Measurements from ENCODE around the gene COX15. TPM values are rescaled to one million over a fixed set of nuclear protein-coding genes. Genes with fewer than 3 reads are reported as not detected.

The COX15 gene
- total RNA-seq, 4 donors from 2014 or later, result 11.5 to 45.6 (median 30.1) TPM

DNA sequence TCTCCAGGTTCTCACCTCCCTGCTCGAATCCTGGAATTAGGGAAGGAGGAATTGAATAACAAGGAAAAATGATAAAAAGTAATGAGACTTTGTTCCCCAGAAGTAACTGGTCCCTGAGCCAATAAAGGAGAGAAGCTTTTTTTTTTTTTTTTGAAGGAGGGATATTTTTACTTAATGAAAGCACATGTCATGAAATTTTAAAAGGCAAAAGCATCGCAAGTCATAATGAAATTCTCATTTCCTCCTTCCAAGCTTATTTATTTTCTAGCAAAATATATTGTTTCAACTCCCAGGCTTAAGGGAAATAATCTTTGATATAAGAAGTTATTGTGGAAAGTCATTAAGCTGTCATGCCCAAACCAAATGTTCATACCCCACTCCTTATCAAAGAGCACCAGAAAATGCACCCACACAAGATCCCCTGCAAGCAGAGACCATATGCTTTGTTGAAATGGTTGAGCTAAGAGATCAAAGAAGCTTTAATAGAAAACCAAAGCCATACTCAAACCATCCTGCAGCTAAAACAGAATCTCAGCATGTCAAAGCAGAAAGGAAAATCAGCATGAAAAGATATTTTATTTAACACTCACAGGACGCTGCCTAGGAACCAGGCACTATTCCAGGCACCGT is 33.9 kb upstream of the COX15 start:
- TF ChIP-seq, protein P1, sequence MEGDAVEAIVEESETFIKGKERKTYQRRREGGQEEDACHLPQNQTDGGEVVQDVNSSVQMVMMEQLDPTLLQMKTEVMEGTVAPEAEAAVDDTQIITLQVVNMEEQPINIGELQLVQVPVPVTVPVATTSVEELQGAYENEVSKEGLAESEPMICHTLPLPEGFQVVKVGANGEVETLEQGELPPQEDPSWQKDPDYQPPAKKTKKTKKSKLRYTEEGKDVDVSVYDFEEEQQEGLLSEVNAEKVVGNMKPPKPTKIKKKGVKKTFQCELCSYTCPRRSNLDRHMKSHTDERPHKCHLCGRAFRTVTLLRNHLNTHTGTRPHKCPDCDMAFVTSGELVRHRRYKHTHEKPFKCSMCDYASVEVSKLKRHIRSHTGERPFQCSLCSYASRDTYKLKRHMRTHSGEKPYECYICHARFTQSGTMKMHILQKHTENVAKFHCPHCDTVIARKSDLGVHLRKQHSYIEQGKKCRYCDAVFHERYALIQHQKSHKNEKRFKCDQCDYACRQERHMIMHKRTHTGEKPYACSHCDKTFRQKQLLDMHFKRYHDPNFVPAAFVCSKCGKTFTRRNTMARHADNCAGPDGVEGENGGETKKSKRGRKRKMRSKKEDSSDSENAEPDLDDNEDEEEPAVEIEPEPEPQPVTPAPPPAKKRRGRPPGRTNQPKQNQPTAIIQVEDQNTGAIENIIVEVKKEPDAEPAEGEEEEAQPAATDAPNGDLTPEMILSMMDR (IDR thresholded peaks at IDR 0.05), result no peak
- no peak for TF ChIP-seq POLR2A (IDR thresholded peaks at IDR 0.05)
- Histone ChIP-seq H3K27me3 (no peaks in the 10 kb centered on the region), H3K4me3 (no peak overlapping the region), H3K27ac (no peak overlapping the region), H3K9me3 (no peaks in the 10 kb centered on the region), H3K4me1 (no peaks in the 10 kb centered on the region), H3K36me3 (no peaks in the 10 kb centered on the region)
- no peak for DNase-seq
- intact Hi-C loops (cut with DNase I; ENCODE audit: low total_unique reads), result no loop called here

DNA sequence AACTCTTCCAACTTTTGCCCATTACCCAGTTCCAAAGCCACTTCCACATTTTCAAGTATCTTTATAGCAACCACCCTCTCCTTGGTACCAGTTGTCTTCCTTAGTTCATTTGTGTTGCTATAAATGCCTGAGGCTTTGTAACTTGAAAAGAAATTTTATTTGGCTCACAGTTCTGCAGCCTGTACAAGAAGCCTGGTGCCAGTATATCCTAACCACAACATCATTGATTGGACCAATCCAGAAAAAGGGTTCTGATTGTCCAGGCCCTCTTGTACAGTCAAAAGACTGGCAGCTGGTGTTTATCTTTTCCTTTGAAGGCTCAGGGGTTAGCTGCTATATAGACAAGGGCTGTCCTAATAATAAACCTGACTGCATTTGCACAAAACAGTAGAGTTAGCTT is 29.4 kb upstream of the COX15 start:
- H3K27ac ChIP-seq, result no peak overlapping the region
- no peaks in the 10 kb centered on the region for H3K36me3 ChIP-seq
- intact Hi-C loops (cut with DNase I; ENCODE audit: low total_unique reads), result no loop called here
- H3K9me3 ChIP-seq, result no peaks in the 10 kb centered on the region
- no peaks in the 10 kb centered on the region for H3K27me3 ChIP-seq
- DNase-seq, result no peak
- no peak for TF ChIP-seq POLR2A (IDR thresholded peaks at IDR 0.05)
- TF ChIP-seq, protein P1 (IDR thresholded peaks at IDR 0.05), result no peak
- no peaks in the 10 kb centered on the region for H3K4me1 ChIP-seq
- no peak overlapping the region for H3K4me3 ChIP-seq

DNA sequence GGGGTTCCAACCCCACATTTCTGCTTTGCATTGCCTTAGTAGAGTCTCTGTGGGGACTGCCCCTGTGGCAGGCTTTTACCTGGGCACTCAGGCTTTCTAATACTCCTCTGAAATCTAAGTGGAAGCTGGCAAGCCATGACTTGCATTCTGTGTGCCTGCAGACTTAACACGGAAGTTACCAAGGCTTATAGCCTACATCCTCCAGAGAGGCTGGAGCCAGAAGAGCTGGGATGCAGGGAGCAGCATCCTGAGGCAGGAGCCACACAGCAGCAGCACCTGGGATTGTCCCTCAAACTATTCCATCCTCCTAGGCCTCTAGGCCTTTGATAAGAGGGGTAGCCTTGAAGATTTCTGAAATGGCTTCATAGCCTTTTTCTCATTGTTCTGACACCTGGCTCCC is 28.4 kb upstream of the COX15 start:
- Histone ChIP-seq H3K4me3 (no peak overlapping the region), H3K9me3 (no peaks in the 10 kb centered on the region), H3K27ac (no peak overlapping the region), H3K27me3 (no peaks in the 10 kb centered on the region), H3K36me3 (no peaks in the 10 kb centered on the region), H3K4me1 (no peaks in the 10 kb centered on the region)
- no peak for DNase-seq
- intact Hi-C loops (cut with DNase I; ENCODE audit: low total_unique reads), result no loop called here
- TF ChIP-seq POLR2A (IDR thresholded peaks at IDR 0.05), result no peak
- TF ChIP-seq, protein P1 (IDR thresholded peaks at IDR 0.05), result no peak

DNA sequence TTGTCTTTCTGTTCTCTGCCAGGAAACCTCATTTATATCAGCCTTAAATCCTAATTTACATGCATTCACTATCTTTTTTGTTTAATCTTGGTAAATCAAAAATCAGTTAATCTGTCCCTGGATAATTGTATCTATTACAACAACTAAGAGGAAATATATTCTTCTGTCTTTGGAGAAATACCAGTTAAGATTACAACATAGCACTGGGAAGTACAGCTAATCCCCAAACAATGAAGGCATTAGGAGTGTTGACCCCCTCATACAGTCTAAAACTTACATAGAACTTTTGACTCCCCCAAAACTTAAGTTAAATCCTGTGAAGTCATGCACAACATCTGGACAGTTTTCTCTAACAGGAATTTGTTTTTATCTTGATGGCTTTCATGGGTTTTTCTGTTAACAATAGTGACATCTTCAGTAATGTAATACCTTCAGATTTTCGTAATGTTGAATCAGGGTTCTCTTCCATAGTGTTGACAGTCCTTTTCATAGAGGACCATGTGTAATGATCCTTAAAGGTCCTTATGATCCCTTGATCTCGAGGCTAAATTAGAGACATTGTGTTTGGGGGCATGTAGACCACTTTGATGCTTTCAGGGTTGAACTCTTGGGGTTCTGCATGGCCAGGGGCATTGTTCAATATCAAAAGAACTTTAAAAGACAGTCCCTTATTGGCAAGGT is 26.4 kb upstream of the COX15 start:
- Histone ChIP-seq H3K9me3 (no peaks in the 10 kb centered on the region), H3K27me3 (no peaks in the 10 kb centered on the region), H3K27ac (no peak overlapping the region), H3K4me1 (no peaks in the 10 kb centered on the region), H3K4me3 (no peak overlapping the region), H3K36me3 (no peaks in the 10 kb centered on the region)
- DNase-seq, result no peak
- TF ChIP-seq, protein P1 (IDR thresholded peaks at IDR 0.05), result no peak
- no peak for TF ChIP-seq POLR2A (IDR thresholded peaks at IDR 0.05)
- intact Hi-C loops (cut with DNase I; ENCODE audit: low total_unique reads), result no loop called here

DNA sequence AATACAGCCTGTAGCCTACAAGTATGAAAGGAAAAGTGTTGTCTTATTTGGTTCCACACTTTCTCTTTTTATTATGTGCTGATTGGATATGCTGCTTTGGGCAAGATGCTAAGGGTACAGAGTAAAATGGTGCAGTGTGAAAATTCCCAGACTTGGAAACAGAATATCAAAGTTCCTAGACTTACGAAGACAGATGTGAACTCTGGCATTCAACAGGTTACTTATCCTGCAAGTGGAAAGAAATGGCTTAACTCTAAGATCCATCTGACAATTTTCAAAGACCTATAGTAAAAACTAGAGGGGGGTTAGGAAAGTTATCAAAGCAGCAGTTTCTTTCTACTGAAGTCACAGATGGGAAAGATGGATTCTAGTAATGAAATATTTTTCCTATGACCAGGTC is 24.2 kb upstream of the COX15 start:
- intact Hi-C loops (cut with DNase I; ENCODE audit: low total_unique reads), result no loop called here
- Histone ChIP-seq H3K36me3 (no peaks in the 10 kb centered on the region), H3K4me1 (no peaks in the 10 kb centered on the region), H3K27me3 (no peaks in the 10 kb centered on the region), H3K27ac (no peak overlapping the region), H3K4me3 (no peak overlapping the region), H3K9me3 (no peaks in the 10 kb centered on the region)
- TF ChIP-seq POLR2A (IDR thresholded peaks at IDR 0.05), result no peak
- TF ChIP-seq, protein P1 (IDR thresholded peaks at IDR 0.05), result no peak
- no peak for DNase-seq

All from uterus (tissue), 4 donors.